ENCODE results near the gene AGXT.

GRCh38 chr2:240858871-240859270, 9.8 kb upstream of the AGXT start:
- TF ChIP-seq CTCF (IDR thresholded peaks at IDR 0.05) (no peak), POLR2AphosphoS5 (IDR thresholded peaks at IDR 0.05; ENCODE audit: low read depth, low read length) (no peak), REST (IDR thresholded peaks at IDR 0.05; ENCODE audit: insufficient read depth in 1 of 2, low read depth in 2 of 2, low read length in 1 of 2) (no peak)
